GM18507 (cell line): ENCODE results near the gene ZNF501.
A peak's percentile ranks its signal among the peaks of the same experiment; 100 is the strongest.

Experiments used
- DNase-seq: peaks from one replicate; pipeline ENCODE4 v3.0.0; 2011; ENCODE audit warnings: low read depth; ENCODE audit not compliant: insufficient read length; ENCODE audit errors: extremely low spot score
- FAIRE-seq: peaks from 2 replicates; lab custom pipeline; 2011; peaks lifted over from hg19 to GRCh38; lab: Jason Lieb, UNC

ZNF501 gene

DNA sequence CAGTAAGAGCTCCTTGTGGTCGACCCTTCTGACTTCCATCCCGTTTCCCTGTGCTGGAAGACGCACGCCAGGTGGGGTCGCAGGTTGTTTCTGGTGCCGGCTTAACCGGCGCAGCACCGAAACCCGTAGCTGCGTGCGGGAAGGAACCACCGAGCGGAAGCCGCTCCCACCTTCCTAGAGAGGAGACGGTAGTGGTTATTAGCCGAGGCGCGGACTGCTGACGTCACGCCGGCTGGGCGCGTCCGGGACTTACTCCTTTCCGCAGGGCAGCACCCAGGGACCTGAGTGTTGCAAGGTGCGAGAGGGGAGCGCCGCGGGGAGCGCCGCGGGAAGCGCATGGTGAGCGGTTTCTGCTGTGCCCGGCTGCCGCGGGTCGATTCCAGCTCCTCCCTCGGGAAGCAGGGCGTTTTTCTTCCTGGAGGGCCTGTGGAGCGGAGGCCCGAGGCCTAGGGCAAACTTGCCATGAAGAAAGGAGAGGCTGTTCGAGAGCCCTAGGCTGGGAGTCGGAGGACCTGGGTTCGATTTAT, at the start of gene ZNF501:
Gene ZNF501 (plus strand): TSS at position 252 of the 527 bp plus-strand sequence. CDS start 4,787 bp downstream, outside the sequence.
- DNase-seq (peak; percentile 55), FAIRE-seq (peak; percentile 80)

- no peak for DNase-seq
- no peak for FAIRE-seq
Observed at GRCh38 chr3:44680921-44681455, 48.4 kb upstream of the ZNF501 start.

DNA sequence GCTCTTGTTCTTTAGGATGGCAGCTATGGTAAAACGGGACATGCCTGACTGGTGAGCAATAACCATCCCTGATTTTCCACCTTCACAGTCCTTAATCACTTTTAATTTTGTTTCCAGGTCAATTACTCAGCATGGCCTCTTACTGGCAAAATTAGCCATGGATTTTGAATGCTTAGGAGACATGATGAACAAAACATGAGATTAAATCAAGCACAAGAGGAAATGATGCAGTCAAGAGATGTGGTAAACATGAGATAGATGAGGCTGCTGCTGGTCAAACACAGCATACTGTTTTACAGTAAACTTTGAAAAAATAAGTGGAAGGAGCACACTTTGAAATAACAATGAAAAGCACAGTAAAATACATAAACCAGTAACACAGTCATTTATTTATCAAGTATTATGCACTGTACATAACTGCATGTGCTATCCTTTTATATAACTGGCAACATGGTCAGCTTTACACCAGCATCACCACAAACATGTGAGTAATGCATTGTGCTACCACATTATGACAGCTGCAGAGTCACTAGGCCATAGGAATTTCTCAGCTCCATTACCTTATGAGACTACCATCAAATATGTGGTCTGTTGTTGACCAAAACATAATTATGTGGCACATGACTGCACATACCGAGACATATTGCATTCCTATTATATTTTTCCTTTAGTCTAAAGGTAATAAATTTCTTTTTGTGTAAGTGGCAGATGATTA, 47.1 kb upstream of the ZNF501 start:
- FAIRE-seq = no peak

GRCh38 chr3:44685128-44685800, 44.2 kb upstream of the ZNF501 start:
- peak; percentile 45 for DNase-seq
- peak; percentile 75 for FAIRE-seq

More for the DNA sequence above, 47.1 kb upstream of the ZNF501 start:
- DNase-seq = no peak

DNA sequence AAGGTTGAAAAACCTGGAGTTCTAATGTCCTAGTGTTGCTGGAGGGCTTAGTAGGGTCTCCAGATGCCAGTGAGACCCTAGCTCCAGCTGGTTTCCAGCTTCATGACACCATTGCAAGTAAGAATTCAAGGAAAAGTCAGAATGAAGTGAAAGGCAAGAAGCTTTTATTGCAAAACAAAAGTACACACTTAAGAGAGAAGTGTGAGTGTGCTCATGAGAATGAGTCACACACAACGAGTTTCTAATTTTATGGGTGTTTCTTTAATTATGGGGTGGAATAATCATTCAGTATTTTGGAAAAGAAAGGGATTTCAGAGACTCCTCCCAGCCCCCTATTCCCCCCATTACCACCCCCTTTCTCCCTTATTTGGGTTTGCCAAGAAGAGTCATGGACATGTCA, 41.5 kb upstream of the ZNF501 start:
- FAIRE-seq (no peak), DNase-seq (no peak)

DNA sequence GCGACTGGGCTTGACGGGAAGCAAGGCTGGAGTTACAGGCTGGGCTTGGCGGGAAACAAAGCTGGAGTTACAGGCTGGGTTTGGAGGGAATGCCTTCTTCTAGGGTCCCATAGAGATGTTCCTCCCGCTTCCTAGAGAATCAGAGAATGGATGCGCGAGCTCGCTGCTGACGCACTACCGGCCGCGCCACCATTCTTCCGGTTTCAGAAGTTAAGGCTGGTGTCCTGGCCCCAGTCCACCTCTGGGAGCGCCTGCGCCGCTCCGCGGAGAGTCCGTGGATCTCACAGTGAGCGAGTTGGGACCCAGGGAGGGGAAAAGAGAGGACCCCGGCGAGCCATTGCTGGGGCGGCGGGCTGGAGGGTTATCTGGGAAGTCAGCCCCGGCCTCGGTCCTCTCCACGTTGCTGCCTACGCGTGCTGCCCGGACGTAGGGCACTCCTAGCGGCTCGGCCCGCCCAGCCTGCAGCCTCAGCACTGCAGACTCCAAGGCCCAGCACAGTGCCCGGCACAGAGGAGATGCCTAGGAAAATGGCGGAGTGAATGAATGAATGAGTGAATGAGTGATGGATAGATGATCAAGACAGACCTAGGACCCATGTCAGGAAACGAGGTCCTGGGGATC, 16.9 kb upstream of the ZNF501 start, which contains the start of gene ZNF502:
Gene ZNF502 (plus strand): TSS at position 206 of the 621 bp plus-strand sequence. CDS start 7,602 bp downstream, outside the sequence.
- FAIRE-seq = no peak
- DNase-seq = no peak

GRCh38 chr3:44721231-44722102, 8.0 kb upstream of the ZNF501 start:
- no peak for DNase-seq
- no peak for FAIRE-seq

DNA sequence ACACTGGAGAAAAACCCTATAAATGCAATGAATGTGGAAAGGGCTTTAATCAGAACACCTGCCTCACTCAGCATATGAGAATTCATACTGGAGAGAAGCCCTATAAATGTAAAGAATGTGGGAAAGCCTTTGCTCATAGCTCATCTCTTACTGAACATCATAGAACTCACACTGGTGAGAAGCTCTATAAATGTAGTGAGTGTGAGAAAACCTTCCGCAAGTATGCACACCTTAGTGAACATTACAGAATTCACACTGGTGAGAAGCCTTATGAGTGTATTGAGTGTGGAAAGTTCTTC, 7.4 kb upstream of the ZNF501 start:
- no peak for FAIRE-seq
- DNase-seq = no peak

DNA sequence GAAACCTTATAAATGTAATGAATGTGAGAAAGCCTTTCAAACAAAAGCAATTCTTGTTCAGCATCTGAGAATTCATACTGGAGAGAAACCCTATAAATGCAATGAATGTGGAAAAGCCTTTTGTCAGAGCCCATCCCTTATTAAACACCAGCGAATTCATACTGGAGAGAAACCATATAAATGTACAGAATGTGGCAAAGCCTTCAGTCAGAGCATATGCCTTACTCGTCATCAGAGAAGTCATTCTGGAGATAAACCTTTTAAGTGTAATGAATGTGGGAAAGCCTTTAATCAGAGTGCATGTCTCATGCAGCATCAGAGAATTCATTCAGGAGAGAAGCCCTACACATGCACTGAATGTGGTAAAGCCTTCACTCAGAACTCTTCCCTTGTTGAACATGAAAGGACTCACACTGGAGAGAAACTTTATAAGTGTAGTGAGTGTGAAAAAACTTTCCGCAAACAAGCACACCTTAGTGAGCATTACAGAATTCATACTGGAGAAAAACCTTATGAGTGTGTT, 5.3 kb downstream of the ZNF501 start:
- DNase-seq (no peak), FAIRE-seq (no peak)

DNA sequence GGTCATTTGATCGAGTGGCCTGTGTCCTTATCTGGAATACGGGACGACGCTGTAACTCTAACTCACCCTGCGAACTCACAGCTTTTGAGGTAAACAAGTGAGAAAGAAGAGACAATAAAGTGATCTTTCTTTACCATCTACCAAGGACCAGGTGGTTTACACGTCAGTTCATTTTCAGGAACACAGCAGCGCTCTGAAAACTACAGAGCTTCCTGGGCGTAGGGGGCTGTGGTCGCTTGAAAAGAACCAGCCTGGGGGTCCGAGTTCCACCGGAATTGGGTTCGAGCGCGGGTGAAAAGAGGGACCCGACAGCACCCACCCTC, 31.6 kb downstream of the ZNF501 start:
- DNase-seq (no peak), FAIRE-seq (peak; percentile 5)

GRCh38 chr3:44761424-44762169, 32.2 kb downstream of the ZNF501 start, which contains the start of the genes KIAA1143 and KIF15:
TSS of gene KIAA1143 (minus strand) at chr3:44761619. CDS start at chr3:44761602, 17 bp downstream.
TSS of gene KIF15 (plus strand) at chr3:44761794. CDS start at chr3:44761866, 72 bp downstream.
- DNase-seq (peak; percentile 90), FAIRE-seq (peak; percentile 95)

DNA sequence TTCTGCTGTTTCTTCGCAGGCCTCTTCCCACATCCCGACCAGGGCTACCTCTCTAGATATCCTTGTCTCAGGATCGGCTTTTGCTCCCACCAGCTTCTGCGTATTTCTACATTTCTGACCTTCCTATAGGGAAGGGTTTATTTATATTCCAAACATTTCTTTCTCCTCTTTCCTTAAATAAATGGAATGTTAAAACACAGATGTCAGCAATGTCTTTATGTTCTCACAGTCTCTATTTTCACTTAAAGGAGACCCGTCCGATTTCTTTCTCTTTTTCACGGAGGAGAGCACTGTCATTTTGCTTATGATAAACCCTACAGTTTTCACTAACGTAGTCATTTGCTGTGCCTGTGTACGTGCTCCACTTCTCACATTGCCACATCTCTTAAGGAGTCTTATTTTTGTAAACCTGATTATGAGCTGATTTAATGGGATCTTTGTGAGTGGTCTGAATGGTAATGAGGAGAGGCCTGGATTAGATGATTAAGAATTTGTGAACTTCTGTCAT, 32.8 kb downstream of the ZNF501 start:
- FAIRE-seq (no peak), DNase-seq (no peak)

- FAIRE-seq (no peak), DNase-seq (no peak)
Observed at GRCh38 chr3:44762690-44763089, 33.3 kb downstream of the ZNF501 start.

GRCh38 chr3:44764248-44764647, 34.8 kb downstream of the ZNF501 start:
- DNase-seq (no peak), FAIRE-seq (no peak)

- FAIRE-seq = no peak
- DNase-seq = no peak
Observed at GRCh38 chr3:44771424-44772098, 42.1 kb downstream of the ZNF501 start.

GRCh38 chr3:44772099-44772442, 42.6 kb downstream of the ZNF501 start:
- no peak for FAIRE-seq
- no peak for DNase-seq

- DNase-seq = no peak
- FAIRE-seq = no peak
Observed at GRCh38 chr3:44782891-44783290, 53.5 kb downstream of the ZNF501 start.
